Left lung (tissue), 10 donors: ENCODE measurements around the gene UVRAG. TPM values are rescaled to one million over a fixed set of nuclear protein-coding genes. Genes with fewer than 3 reads are reported as not detected.
A peak's percentile ranks its signal among the peaks of the same experiment; 100 is the strongest.

ENCODE experiments used
- ATAC-seq: fragments of 200-7000 bp; cut with Tn5 transposase; one replicate; pipeline ENCODE4 v1.9.1; 2020; ENCODE audit warnings: moderate library complexity
- DNase-seq, 4 donors: peaks; one replicate each; pipeline ENCODE4 v3.0.0-alpha.2; 2013 to 2020
- H3K27ac ChIP-seq, 2 donors: fragments of 200-600 bp; sonication (generic) in 1 of 2; one replicate each; pipeline versions ENCODE4 v1.5.0 to v1.8.0; 2020 to 2021
- H3K27me3 ChIP-seq, 2 donors: fragments of 200-600 bp; sonication (generic) in 1 of 2; one replicate each; pipeline versions ENCODE4 v1.5.0 to v1.8.0; 2020 to 2021
- H3K36me3 ChIP-seq, 2 donors: fragments of 200-600 bp; sonication (generic) in 1 of 2; one replicate each; pipeline versions ENCODE4 v1.5.0 to v1.8.0; 2020 to 2021
- H3K4me1 ChIP-seq, 2 donors: fragments of 200-600 bp; one replicate each; pipeline ENCODE4 v1.8.0; 2021
- H3K4me3 ChIP-seq, 2 donors: fragments of 200-600 bp; sonication (generic) in 1 of 2; one replicate each; pipeline versions ENCODE4 v1.5.0 to v1.8.0; 2020 to 2021; ENCODE audit warnings: mild to moderate bottlenecking in 1 of 2
- H3K9me3 ChIP-seq, 2 donors: fragments of 200-600 bp; sonication (generic) in 1 of 2; one replicate each; pipeline versions ENCODE4 v1.5.0 to v1.8.0; 2020 to 2021
- intact Hi-C, 2 donors: fragments of 100-400 bp; cut with DNase I; formaldehyde crosslinking; loops; one replicate each; pipeline versions ENCODE4 v1.11.2 to v1.14.2; 2022
- polyA plus RNA-seq, 6 donors: library from polyadenylated mRNA; unstranded; fragments of 120-200 nt; gene quantifications; one replicate each; pipeline ENCODE4 v1.2.1, GENCODE V29; 2013; ENCODE audit not compliant: insufficient read length in 6 of 6
- total RNA-seq, 2 donors: library from RNA; stranded (reverse); fragmentation: NEBNext Ultra II Directional; extraction: Animal tissue kit (Norgen Biotek cat#: 25700); gene quantifications; one replicate each; pipeline ENCODE4 v1.2.1, GENCODE V29; 2021
- TF ChIP-seq, protein P1 (sequence below), 2 donors: fragments of 200-600 bp; sonication (generic) in 1 of 2; IDR thresholded peaks; one replicate each; pipeline versions ENCODE4 v1.5.0 to v1.8.0; 2021; ENCODE audit warnings: antibody characterized with exemption in 2 of 2
- donor health status: DM: no; HTN: yes; CAD: no.
- donor health status: DM: no; HTN: no; CAD: no.

Gene UVRAG
- total and polyA plus RNA-seq, 8 donors = 19.3 to 36.0 (median 22.3) TPM

DNA sequence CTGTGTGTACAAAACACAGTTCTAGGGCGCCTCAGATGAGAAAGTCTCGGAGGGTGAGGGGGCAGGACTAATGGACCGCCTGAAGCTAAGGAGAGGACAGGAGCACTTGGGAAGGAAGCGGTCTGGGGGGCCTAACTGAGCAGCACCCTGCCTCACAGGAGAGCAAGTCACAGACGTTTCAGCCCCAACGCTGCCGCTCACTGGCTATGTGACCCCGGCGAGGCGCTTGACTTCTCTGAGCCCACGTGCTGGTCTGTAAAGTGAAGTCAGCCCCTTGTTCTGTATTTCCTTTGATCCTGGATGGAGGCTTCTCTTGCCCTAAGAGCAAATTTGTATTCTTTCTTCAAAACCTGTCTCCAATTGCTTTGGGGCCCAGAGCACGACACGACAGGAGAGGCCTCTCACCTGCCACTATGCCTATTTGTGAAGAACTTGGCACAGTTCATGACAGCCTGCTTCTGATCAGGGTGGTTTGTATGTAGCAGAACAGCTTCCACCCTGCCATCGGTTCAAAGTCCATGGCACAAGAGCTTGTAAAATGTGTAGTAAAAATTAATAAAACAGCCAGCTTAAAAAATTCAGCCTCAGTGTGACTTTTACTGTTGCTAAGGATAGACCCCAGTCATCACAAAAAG lies 332.2 kb downstream of the UVRAG start:
- no peak for ATAC-seq
- peaks cover 0 to 9% of the 10 kb centered on the region in 2 donors for H3K4me1 ChIP-seq
- H3K27ac ChIP-seq = no peak overlapping the region
- peaks cover 0 to 10% of the 10 kb centered on the region in 2 donors for H3K36me3 ChIP-seq
- DNase-seq = peak in 1 of 4 donors; percentile 58
- TF ChIP-seq, protein P1, sequence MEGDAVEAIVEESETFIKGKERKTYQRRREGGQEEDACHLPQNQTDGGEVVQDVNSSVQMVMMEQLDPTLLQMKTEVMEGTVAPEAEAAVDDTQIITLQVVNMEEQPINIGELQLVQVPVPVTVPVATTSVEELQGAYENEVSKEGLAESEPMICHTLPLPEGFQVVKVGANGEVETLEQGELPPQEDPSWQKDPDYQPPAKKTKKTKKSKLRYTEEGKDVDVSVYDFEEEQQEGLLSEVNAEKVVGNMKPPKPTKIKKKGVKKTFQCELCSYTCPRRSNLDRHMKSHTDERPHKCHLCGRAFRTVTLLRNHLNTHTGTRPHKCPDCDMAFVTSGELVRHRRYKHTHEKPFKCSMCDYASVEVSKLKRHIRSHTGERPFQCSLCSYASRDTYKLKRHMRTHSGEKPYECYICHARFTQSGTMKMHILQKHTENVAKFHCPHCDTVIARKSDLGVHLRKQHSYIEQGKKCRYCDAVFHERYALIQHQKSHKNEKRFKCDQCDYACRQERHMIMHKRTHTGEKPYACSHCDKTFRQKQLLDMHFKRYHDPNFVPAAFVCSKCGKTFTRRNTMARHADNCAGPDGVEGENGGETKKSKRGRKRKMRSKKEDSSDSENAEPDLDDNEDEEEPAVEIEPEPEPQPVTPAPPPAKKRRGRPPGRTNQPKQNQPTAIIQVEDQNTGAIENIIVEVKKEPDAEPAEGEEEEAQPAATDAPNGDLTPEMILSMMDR (IDR thresholded peaks at IDR 0.05) = no peak
- intact Hi-C loops = no loop called here
- no peaks in the 10 kb centered on the region for H3K9me3 ChIP-seq
- no peak overlapping the region for H3K4me3 ChIP-seq
- no peaks in the 10 kb centered on the region for H3K27me3 ChIP-seq

DNA sequence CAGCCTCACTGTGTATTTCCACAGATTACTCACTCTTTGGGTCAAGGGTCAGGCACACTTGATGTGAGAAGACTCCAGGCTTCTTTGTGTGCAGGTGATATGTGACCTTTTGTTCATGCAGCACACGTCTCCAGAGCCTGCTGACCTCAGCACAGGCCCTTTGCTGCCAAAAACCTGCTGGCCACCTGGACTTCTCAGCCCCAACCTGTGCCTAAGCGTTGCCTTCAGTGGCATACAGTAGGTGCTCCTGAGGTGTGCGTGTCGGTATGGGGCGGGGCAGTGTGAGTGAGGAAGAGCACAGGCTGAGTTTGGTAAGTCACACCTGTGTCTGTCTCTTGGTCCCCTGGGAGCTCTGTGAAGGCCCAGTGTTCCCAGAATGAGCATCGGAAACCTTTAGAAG lies 333.2 kb downstream of the UVRAG start:
- Histone ChIP-seq H3K36me3 (peaks cover 0 to under 1% of the 10 kb centered on the region in 2 donors), H3K9me3 (no peaks in the 10 kb centered on the region), H3K27ac (no peak overlapping the region), H3K27me3 (no peaks in the 10 kb centered on the region), H3K4me3 (no peak overlapping the region), H3K4me1 (peaks cover 0 to 18% of the 10 kb centered on the region in 2 donors)
- ATAC-seq (no peak), DNase-seq (no peak)
- TF ChIP-seq, protein P1 (IDR thresholded peaks at IDR 0.05) = no peak
- intact Hi-C loops = no loop called here

DNA sequence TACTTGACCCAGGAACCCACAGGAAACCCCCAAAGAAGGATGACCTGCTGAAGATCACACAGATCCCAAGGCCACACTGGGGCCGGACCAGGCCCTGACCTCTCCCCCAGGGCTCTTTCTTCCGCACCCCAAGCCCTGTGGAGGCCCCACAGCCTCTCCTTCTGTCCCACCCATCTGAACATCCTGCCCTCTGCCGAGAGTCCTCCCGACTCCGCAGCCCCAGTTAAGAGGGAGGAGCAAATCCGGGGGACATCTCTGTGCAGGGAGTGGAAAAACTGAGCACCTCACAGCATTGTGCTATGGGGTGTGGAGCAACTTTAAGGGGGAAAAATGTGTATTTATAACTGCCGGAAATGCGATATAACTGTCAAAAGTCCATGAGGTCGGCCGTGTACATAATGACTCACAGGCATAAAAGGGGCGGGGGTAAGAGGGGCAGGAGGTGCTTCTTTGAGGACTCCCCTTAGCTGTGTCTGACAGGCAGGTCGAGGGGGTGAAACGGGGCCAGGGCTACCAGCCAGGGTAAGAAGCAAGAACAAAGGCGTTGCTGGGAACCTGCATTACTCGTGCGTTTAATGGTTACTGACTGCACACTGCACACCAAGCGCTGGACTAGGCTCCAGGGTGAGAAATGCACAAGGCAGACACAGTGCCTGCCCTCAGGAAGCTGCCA lies 334.1 kb downstream of the UVRAG start:
- no peak overlapping the region for H3K27ac ChIP-seq
- DNase-seq = peak in 1 of 4 donors; percentile 51

DNA sequence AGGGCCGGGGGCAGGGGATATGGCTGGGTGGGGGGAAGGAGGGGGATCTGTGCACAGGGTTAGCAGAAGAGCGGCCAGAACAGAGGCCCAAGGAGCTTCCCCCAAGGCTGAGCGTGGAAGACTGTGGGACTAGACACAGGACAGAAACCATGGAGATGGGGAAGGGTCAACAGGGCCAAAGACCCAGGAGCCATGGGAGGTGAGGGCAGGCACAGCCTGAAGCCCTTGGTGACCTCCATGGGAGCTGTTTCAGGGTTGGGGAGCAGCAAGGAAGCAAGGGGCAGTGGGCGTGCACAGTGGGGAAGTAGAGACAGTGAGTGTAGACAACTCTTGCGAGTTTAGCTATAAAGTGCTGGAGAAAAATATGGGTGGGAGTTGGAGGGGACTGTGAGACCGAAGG lies 334.7 kb downstream of the UVRAG start:
- no peak overlapping the region for H3K27ac ChIP-seq
- peaks cover 0 to 18% of the 10 kb centered on the region in 2 donors for H3K4me1 ChIP-seq
- no peaks in the 10 kb centered on the region for H3K36me3 ChIP-seq
- intact Hi-C loops = loop anchor here in 1 of 2 donors (5.0 kb wide), 1 partner anchor 252 kb away; no protein-coding TSS in a partner anchor
- H3K27me3 ChIP-seq = no peaks in the 10 kb centered on the region
- H3K4me3 ChIP-seq = no peak overlapping the region
- ATAC-seq (no peak), DNase-seq (no peak)
- no peaks in the 10 kb centered on the region for H3K9me3 ChIP-seq
- TF ChIP-seq, protein P1 (IDR thresholded peaks at IDR 0.05) = no peak

More for the DNA sequence above, 334.1 kb downstream of the UVRAG start:
- no peak for ATAC-seq
- Histone ChIP-seq H3K4me1 (peaks cover 0 to 18% of the 10 kb centered on the region in 2 donors), H3K4me3 (no peak overlapping the region), H3K27me3 (no peaks in the 10 kb centered on the region), H3K9me3 (no peaks in the 10 kb centered on the region), H3K36me3 (no peaks in the 10 kb centered on the region)
- intact Hi-C loops = no loop called here
- TF ChIP-seq, protein P1 (IDR thresholded peaks at IDR 0.05) = no peak

DNA sequence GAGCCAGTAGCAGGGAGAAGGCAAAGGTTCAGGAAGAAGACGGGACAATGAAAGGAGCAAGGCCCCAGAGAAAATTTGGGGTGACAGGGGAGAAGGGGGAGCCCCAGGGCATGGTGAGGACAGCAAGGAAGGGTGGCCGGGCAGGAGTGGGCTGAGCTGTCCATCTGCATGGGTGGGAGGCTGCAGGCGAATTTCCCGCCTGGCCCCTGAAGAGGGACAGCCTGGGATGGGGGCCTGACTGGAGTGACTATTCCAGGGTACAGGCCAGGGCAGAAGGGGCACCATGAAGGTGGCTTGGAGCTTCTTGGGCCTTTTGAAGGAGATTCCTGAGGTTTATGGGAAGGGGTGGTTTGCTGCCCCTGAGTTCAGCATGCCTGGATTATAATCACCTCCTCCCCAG lies 335.1 kb downstream of the UVRAG start:
- peaks cover 0 to 18% of the 10 kb centered on the region in 2 donors for H3K4me1 ChIP-seq
- H3K9me3 ChIP-seq = no peaks in the 10 kb centered on the region
- TF ChIP-seq, protein P1 (IDR thresholded peaks at IDR 0.05) = no peak
- intact Hi-C loops = loop anchor here in 1 of 2 donors (5.0 kb wide), 1 partner anchor 253 kb away; no protein-coding TSS in a partner anchor
- DNase-seq (no peak), ATAC-seq (no peak)
- no peaks in the 10 kb centered on the region for H3K27me3 ChIP-seq
- no peaks in the 10 kb centered on the region for H3K36me3 ChIP-seq
- H3K27ac ChIP-seq = no peak overlapping the region
- H3K4me3 ChIP-seq = no peak overlapping the region
